Measurements from ENCODE around the gene ADGRE2.

ADGRE2 gene

DNA sequence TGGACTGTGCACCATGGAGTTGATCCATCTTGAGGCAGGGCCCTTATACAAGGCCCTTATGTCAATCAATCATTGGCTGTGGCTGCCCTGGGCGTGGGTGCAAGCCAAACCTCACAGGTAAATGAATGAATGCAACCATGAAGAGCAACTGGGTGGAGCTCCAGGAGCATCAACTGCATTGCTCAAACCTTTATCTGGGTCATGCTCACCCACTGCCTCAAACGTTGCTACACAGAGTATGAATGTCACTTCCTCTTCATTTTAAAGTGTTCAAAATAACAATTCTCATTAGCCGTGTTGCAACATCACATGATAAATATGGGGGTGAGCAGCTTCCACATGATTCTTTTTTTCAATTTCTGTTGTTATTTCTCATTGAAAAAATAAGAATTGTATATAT is 94.9 kb downstream of the ADGRE2 start:
- H3K4me3 ChIP-seq (ENCODE audit: control insufficient read depth, low read depth, low read length) = no peak overlapping the region
- TF ChIP-seq, protein P1, sequence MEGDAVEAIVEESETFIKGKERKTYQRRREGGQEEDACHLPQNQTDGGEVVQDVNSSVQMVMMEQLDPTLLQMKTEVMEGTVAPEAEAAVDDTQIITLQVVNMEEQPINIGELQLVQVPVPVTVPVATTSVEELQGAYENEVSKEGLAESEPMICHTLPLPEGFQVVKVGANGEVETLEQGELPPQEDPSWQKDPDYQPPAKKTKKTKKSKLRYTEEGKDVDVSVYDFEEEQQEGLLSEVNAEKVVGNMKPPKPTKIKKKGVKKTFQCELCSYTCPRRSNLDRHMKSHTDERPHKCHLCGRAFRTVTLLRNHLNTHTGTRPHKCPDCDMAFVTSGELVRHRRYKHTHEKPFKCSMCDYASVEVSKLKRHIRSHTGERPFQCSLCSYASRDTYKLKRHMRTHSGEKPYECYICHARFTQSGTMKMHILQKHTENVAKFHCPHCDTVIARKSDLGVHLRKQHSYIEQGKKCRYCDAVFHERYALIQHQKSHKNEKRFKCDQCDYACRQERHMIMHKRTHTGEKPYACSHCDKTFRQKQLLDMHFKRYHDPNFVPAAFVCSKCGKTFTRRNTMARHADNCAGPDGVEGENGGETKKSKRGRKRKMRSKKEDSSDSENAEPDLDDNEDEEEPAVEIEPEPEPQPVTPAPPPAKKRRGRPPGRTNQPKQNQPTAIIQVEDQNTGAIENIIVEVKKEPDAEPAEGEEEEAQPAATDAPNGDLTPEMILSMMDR (conservative IDR thresholded peaks at IDR 0.05; ENCODE audit: control insufficient read depth, insufficient read depth, low read depth, low read length) = no peak
- DNase-seq (ENCODE audit: low read depth) = no peak
